GM19240 (cell line): Measurements from ENCODE around the gene PLA2G2D.

ENCODE experiments used
- DNase-seq: peaks from one replicate; pipeline ENCODE4 v3.0.0; 2011; ENCODE audit warnings: low spot score; ENCODE audit not compliant: insufficient read length

PLA2G2D gene

DNA sequence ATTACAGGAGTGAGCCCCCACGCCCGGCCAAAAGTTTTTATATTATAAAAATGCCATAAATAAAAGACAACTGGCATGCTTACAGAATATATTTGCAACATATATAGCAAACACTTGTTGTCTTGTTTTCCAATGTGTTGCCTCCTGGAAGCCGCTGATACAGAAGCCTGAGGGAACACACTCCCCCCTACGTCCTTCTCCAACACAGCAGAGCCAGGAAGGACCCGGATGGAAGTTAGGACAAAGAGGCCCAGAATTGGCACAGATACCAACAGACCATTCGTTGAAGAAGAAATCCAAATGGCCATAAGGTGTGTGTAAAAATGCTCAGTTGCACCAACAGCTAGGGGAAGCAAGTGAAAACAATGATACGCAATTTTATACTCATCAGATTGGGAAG is 50.6 kb downstream of the PLA2G2D start:
- no peak for DNase-seq

DNA sequence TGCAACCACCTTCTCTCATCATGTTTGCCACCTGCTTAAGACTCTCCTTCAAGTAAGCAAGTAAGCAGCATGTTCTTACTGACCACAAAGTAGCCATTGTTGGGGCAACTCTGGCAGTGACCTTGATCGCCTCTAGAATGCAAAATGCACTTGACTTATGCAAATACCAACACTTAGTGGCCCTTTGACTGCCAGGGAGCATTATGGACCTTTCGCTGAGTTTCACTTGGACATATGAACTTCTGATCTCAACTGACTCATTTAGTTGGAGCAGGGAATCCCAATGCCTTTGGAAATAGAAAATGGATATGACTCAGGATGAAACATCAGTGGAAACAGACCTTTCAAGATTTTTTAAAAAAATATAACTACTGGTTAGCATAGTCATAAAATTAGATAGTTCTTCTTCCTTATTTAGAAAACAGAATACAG is 55.5 kb downstream of the PLA2G2D start:
- no peak for DNase-seq
